SK-N-MC (cell line): ENCODE results near the gene RPP30.

Experiments
- EZH2 ChIP-seq: fragments of 200-600 bp; sonication (generic); IDR thresholded peaks from one replicate; pipeline ENCODE4 v1.6.1; 2017; ENCODE audit warnings: antibody characterized with exemption
- FOXP2 ChIP-seq: optimal IDR thresholded peaks from 2 replicates; pipeline ENCODE3; 2011; ENCODE audit warnings: mild to moderate bottlenecking, moderate library complexity; ENCODE audit not compliant: insufficient read depth; ENCODE audit errors: extremely low read length, control extremely low read depth
- POLR2AphosphoS5 ChIP-seq: IDR thresholded peaks from 2 replicates; pipeline ENCODE4 v1.6.1; 2012; ENCODE audit warnings: mild to moderate bottlenecking, low read depth, low read length, borderline replicate concordance

GRCh38 chr10:90859321-90859751, 12.4 kb upstream of the RPP30 start:
- TF ChIP-seq POLR2AphosphoS5 (no peak), EZH2 (no peak), FOXP2 (no peak)
